ENCODE data around the gene UTP18.

The UTP18 gene

DNA sequence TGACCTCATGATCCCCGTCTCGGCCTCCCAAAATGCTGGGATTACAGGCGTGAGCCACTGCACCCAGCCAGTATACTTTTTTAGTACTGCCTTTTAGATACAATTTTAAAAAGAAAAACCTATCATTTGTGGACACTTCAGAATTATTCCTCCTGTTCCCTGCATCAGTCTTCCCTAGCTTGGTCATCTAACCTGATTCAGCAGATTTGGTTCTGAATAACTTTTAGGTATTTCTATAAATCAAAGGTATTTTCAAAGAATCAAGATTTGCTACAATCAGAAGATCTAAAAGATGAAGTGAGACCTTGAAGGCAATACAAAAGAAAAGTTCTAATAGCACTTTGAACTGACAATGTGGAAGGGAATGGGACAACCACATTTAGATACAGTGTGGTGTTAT, 30.5 kb upstream of the UTP18 start:
- DNase-seq (ENCODE audit: extremely low read depth, low read depth), result no peak
- TF ChIP-seq, protein P1, sequence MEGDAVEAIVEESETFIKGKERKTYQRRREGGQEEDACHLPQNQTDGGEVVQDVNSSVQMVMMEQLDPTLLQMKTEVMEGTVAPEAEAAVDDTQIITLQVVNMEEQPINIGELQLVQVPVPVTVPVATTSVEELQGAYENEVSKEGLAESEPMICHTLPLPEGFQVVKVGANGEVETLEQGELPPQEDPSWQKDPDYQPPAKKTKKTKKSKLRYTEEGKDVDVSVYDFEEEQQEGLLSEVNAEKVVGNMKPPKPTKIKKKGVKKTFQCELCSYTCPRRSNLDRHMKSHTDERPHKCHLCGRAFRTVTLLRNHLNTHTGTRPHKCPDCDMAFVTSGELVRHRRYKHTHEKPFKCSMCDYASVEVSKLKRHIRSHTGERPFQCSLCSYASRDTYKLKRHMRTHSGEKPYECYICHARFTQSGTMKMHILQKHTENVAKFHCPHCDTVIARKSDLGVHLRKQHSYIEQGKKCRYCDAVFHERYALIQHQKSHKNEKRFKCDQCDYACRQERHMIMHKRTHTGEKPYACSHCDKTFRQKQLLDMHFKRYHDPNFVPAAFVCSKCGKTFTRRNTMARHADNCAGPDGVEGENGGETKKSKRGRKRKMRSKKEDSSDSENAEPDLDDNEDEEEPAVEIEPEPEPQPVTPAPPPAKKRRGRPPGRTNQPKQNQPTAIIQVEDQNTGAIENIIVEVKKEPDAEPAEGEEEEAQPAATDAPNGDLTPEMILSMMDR (IDR thresholded peaks at IDR 0.05; ENCODE audit: low read depth, low read length), result no peak

DNA sequence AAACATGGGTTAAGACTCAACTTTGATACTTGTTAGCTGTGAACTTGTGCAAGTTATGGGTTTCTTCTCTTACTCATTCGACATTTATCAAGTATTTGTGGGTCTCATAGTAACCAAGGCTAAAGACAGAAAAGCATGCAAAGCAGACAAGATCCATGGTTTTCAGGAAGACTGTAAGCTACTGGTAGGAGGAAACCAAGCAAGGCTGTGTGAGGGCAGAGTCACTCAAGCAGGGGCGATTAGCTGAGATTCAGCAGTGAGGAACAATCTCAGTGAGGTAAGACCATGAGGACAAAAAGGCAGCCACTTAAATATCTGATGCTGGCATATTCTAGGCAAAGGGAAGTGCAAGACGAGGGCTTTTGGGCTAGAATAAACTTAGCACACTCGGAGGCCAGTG, 30.0 kb upstream of the UTP18 start:
- TF ChIP-seq, protein P1 (IDR thresholded peaks at IDR 0.05; ENCODE audit: low read depth, low read length), result no peak
- DNase-seq (ENCODE audit: extremely low read depth, low read depth), result no peak

DNA sequence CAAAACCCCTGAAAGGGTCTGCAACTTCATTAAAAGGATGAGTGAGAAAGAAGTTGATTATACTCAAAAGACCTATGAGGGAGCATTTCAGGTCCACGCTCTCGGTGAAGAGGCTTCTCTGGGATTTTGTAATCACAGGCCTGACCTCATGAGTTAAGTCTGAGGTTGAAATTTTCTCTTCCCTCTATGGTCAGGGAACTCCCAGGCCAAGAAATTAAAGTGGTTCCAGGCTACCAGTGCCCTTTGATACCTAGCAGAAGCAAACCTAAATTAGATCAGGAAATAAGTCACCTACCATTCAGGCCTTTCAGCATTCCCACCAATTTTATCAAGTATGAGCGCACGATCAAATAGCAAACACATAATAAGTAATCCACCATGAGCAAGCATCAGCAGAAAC, 28.3 kb upstream of the UTP18 start:
- no peak for DNase-seq (ENCODE audit: extremely low read depth, low read depth)
- TF ChIP-seq, protein P1 (IDR thresholded peaks at IDR 0.05; ENCODE audit: low read depth, low read length), result no peak

DNA sequence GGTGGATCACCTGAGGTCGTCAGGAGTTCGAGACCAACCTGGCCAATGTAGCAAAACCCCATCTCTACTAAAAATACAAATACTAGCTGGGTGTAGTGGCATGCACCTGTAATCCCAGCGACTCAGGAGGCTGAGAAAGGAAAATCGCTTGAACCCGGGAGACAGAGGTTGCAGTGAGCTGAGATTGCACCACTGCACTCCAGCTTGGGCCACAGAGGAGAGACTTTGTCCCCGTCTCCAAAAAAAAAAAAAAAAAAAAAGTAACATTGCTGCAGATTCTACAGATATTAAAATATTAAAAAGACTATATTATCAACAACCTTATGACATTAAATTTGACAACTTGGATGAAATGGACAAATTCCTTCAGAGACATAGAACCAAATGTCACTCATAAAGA, 26.2 kb upstream of the UTP18 start:
- TF ChIP-seq, protein P1 (IDR thresholded peaks at IDR 0.05; ENCODE audit: low read depth, low read length), result no peak
- no peak for DNase-seq (ENCODE audit: extremely low read depth, low read depth)

DNA sequence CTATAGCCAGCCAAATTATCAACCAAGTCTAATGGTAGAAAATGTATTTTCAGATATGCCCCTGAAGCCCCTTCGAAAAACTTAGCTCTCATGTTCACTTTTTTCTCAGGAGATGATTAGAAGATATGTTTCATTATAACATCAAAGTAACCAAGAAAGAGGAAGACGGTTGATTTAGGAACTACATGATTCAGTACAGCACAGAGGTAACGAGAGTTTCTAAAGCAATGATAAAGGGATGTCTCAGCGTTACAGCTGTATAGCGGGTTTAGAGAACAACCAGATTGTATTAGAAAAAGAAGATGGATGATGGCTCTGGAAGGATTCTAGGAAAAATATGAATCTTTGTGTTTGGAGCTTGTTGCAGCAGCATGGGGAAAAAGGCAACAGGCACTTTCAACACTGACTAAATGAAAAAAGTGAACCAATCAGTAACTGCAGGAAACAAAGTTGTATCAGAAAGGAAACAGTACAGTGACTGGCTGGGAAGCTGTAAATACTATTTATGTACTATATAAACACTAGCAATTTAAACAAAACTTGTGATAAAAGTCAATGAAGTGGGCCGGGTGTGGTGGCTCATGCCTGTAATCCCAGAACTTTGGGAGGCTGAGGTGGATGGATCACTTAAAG, 22.0 kb upstream of the UTP18 start:
- DNase-seq (ENCODE audit: extremely low read depth, low read depth), result no peak
- TF ChIP-seq, protein P1 (IDR thresholded peaks at IDR 0.05; ENCODE audit: low read depth, low read length), result no peak

DNA sequence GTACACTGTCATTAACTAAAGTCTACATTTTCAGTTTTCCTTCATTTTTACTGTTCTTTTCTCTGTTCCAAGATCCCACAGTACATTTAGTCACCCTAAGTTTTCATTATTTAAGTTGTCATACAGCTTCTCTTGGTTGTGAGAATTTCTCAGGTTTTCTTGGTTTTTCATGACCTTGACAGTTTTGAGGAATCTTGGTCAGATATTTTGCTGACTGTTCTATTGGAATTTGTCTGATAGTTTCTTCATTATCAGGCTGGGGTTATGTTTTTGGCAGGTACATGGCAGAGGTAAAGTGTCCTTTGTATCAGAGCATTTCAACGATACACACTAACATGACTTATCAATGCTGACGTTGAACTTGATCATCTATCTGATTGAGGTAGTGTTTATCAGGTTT, 20.1 kb upstream of the UTP18 start:
- DNase-seq (ENCODE audit: extremely low read depth, low read depth), result no peak
- TF ChIP-seq, protein P1 (IDR thresholded peaks at IDR 0.05; ENCODE audit: low read depth, low read length), result no peak

DNA sequence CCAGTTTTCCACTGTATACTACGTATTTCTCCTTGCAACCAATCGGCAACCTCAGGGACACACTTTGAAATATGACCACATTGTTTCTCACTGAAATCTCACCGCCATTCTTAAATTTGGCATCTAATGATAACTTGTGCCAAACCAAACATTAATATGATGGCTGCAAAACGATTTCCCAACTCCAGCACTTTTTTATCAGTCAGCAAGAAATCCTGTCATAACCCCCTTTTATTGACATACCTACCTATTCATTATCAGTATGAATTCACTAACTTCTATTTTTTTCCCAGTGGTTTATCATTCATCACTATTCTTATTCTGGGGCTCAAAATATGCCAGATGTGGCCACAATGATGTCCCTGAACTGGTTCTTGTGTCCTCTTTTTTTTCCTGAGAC, 16.3 kb upstream of the UTP18 start:
- TF ChIP-seq, protein P1 (IDR thresholded peaks at IDR 0.05; ENCODE audit: low read depth, low read length), result no peak
- no peak for DNase-seq (ENCODE audit: extremely low read depth, low read depth)

All from AG09319 (cell line).